HG03066 (cell line): ENCODE results near the gene GATC.

Experiments
- ATAC-seq: cut with Tn5 transposase; IDR thresholded peaks from one replicate; pipeline ENCODE4 v1.9.1; 2021; ENCODE audit warnings: low read depth; ENCODE audit not compliant: unreplicated experiment

GATC gene

DNA sequence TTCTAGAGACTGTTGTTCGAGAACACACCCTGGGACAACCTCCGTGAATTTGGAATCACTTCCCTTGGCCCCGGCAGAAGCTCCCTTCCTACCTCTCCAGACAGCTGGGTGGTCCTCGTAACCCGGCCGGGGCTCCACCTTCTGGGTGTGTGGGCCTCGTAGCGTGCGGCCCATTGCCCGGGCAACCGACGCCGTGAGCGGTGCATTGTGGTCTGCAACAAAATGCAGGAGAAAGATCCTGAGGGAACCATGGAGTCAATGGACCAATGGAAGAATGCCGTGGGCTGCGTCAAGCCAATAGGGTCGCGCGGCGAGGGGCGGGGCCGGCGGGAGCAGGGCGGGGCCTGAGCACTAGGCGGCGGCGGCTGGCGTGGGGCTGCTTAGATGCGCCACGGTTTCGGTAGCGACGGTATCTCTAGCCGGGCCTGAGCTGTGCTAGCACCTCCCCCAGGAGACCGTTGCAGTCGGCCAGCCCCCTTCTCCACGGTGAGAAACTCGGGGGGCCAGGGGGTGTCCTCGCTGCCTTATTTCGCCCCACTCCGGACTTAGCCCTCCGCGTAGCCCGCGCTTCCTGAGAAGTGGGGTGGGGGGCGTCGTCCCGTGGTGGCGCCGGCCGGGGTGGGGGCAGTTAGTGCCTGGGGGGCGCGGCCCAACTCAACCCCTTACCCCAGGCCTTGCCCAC lies 49.6 kb downstream of the GATC start, which contains the start of gene DYNLL1:
Gene DYNLL1 (plus strand): TSS at position 383 of the 682 bp plus-strand sequence. CDS start 309 bp downstream, outside the sequence.
- ATAC-seq = peak; percentile 84

DNA sequence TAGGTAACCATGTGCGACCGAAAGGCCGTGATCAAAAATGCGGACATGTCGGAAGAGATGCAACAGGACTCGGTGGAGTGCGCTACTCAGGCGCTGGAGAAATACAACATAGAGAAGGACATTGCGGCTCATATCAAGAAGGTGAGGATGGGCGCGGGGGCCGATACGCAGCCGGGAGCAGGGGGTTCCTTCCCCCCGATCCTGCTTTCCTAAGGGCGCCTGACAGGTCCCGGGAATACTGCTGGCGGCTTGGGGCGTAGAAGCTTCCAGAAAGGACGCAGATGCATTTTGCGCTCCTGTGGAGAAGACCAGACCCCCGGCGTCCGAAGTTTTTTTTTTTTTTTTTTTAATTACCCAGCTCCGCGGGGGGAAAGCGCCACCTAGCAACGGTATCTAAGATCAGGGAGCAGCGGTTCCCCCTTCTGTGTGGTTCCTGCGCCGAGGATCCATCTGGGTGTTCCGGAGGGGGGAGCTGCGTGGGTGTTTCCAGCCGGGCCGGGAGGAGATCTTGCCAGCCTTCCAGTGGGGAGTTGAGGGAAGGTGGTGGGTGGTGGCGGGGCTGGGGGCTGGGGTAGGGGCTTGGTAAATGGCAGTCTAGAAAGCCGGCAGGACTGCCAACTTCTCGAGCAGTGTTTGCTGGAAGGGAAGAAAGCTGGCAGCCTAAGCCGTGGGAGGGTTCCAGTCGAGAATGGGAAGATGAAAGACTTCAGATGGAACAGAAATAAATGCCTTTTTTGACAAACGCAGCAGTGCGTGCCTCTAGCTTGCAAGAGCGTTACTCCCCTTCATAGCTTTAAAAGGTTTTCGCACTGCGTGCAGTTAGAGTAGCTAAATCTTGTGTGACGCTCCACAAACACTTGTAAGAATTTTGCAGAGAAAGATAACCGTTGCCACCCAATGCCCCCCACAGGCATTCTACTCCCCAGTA lies 50.4 kb downstream of the GATC start:
- ATAC-seq = no peak

DNA sequence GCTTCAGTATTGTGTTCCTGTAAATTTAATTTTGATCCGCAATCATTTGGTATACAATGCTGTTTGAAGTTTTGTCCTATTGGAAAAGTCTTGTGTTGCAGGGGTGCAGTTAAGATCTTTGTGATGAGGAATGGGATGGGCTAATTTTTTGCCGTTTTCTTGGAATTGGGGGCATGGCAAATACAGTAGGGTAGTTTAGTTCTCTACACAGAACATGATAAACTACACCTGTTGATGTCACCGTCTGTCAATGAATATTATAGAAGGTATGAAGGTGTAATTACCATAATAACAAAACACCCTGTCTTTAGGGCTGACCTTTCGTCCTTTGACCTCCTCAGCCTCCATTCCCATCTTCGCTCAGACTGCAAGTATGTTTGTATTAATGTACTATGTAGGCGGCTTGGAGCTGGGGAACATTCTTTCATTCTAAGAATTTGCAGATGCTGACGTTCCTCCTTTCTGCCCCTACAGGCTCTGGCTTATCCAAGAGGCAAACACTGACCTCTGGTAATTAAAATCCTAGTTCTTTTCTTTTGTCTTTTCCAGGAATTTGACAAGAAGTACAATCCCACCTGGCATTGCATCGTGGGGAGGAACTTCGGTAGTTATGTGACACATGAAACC lies 51.4 kb downstream of the GATC start:
- no peak for ATAC-seq

DNA sequence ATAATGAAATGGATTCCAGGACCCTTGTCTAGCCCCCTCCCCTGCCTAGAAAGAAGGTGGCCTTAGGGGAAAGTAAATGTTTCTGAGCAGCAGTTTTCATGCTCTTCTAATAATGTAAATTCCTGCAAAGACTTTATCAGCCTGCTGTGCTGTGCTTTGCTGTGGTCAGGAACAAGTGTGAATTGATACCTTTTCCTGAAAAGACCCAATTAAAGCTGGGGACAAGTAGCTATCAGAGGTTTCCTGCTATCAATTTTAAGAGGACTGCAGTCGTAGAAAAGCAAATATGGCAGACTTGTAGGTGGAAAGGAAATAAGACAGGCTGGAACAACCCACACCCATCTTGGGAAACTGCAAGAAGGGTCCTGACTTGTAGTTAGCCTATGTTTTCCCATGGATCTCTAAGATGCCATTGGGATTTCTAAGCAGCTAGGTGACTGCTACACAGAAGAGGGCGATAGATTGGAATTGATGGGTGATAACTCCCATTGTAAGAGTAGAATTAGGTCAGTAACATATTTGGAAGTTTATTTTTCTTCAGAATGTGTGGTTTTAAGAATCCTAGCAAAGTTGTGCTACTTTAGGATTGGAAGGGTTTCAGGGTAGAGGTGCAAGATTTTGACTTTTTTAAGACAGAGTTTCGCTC lies 52.7 kb downstream of the GATC start:
- ATAC-seq = no peak

DNA sequence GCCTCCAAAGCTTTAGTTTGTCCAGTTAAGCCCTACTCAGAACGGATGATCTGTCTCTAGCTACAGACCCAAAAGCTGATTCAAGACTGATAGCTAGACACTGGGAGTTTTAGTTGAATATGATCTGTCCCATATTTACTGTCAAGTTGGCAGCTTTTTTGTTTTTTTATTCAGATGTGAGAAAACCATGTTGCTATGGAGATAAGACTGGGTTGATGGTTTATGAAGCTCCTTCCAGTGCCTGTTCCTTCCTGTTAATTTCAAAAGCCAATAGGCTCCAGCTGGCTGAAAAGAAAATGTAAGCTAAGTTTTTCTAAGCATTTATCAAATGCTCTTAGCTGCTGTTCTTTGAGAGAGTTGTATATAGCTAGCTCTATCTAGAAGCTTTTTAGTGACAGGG lies 54.3 kb downstream of the GATC start:
- no peak for ATAC-seq

DNA sequence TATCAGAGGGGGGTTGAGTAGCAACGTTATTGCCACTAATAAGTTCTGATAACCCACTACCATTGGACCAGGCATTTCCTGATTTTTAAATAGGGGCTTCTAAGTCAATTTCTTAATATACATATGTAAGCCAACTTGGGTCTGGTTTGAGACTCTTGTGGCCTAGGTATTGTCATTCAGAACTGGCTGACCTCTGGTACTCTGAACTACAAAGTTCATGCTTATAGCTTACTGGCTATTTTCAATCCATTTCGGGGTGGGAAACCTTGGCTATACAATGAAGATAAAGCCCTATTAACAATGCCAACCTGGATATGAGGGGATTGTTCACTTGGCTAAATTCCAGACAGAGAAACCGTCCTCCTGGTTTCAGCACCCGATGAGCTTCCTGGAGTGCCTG lies 58.3 kb downstream of the GATC start:
- no peak for ATAC-seq

DNA sequence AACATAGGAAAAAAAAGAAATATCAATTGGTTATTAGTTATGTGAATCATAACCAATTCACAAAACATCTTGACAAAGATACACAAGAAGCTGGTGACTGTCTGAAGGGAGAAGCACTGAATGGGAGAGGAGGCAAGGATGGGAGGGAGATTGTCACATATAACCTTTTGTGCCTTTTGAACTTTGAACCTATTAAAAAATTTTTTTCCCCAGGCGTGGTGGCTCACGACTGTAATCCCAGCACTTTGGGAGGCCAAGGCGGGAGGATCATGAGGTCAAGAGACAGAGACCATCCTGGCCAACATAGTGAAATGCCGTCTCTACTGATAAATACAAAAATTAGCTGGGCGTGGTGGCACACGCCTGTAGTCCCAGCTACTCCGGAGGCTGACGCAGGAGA lies 62.3 kb downstream of the GATC start:
- ATAC-seq = no peak
